ENCODE results near the gene KANSL1. TPM values are rescaled to one million over a fixed set of nuclear protein-coding genes. Genes with fewer than 3 reads are reported as not detected.
"Not testable (repeated sequence)": the region's sequence is repeated elsewhere in the genome, so short reads cannot be mapped to it uniquely, and the experiment has no call there.

Gene KANSL1
- total and polyA plus RNA-seq, 4 donors = 16.2 to 189 (median 47.4) TPM

DNA sequence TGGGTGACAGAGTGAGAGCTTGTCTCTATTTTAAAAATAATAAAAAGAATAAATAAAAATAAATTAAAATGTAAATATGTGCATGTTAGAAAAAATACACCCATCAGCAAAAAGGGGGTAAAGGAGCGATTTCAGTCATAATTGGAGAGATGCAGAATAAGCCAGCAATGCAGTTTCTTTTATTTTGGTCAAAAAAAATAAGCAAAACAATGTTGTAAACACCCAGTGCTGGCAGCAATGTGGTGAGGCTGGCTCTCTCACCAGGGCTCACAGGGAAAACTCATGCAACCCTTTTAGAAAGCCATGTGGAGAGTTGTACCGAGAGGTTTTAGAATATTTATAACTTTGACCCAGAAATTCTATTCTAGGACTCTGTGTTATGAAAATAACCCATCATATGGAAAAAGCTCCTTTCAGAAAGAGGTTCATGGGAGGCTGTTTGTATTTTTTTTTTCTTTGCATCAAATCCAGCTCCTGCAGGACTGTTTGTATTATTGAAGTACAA, 185.7 kb downstream of the KANSL1 start:
- Histone ChIP-seq H3K27me3 (ENCODE audit: control insufficient read depth in 3 of 3, insufficient read depth in 3 of 3, low read length in 2 of 3) (no peaks in the 10 kb centered on the region), H3K36me3 (ENCODE audit: control insufficient read depth in 4 of 4, insufficient read depth in 4 of 4, low read length in 4 of 4) (no peaks in the 10 kb centered on the region), H3K9ac (ENCODE audit: insufficient read depth in 1 of 2, low read length in 2 of 2) (no peak overlapping the region), H3K9me3 (ENCODE audit: control insufficient read depth in 4 of 4, insufficient read depth in 3 of 4, low read length in 3 of 4) (no peaks in the 10 kb centered on the region), H3K27ac (ENCODE audit: low read depth in 1 of 2, low read length in 1 of 2) (no peak overlapping the region), H3K4me3 (no peak overlapping the region), H3K4me1 (ENCODE audit: control insufficient read depth in 5 of 5, insufficient read depth in 5 of 5, low read length in 5 of 5) (peaks cover 0 to 4% (median 0%) of the 10 kb centered on the region in 5 donors)
- DNase-seq (no peak), ATAC-seq (ENCODE audit: insufficient read depth, low FRiP score) (no peak)
- WGBS, 2 donors = 82 to 87% methylated on average over 2 of the region's 2 CpGs
- TF ChIP-seq, protein P1, sequence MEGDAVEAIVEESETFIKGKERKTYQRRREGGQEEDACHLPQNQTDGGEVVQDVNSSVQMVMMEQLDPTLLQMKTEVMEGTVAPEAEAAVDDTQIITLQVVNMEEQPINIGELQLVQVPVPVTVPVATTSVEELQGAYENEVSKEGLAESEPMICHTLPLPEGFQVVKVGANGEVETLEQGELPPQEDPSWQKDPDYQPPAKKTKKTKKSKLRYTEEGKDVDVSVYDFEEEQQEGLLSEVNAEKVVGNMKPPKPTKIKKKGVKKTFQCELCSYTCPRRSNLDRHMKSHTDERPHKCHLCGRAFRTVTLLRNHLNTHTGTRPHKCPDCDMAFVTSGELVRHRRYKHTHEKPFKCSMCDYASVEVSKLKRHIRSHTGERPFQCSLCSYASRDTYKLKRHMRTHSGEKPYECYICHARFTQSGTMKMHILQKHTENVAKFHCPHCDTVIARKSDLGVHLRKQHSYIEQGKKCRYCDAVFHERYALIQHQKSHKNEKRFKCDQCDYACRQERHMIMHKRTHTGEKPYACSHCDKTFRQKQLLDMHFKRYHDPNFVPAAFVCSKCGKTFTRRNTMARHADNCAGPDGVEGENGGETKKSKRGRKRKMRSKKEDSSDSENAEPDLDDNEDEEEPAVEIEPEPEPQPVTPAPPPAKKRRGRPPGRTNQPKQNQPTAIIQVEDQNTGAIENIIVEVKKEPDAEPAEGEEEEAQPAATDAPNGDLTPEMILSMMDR (IDR thresholded peaks at IDR 0.05; ENCODE audit: control extremely low read depth, extremely low read depth) = no peak

DNA sequence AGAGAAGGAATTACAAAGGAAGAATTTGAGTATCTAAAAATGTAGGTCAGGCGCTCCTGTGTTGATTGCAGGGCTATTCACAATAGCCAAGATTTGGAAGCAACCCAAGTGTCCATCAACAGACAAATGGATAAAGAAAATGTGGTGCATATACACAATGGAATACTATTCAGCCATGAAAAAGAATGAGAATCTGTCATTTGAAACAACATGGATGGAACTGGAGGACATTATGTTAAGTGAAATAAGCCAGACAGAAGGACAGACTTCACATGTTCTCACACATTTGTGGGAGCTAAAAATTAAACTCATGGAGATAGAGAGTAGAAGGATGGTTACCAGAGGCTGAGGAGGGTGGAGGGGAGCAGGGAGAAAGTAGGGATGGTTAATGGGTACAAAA, 187.1 kb downstream of the KANSL1 start:
- not testable (repeated sequence) for H3K4me3 ChIP-seq; H3K9ac ChIP-seq (ENCODE audit: insufficient read depth in 1 of 2, low read length in 2 of 2); H3K27ac ChIP-seq (ENCODE audit: low read depth in 1 of 2, low read length in 1 of 2); DNase-seq; H3K27me3 ChIP-seq (ENCODE audit: control insufficient read depth in 3 of 3, insufficient read depth in 3 of 3, low read length in 2 of 3); H3K36me3 ChIP-seq (ENCODE audit: control insufficient read depth in 4 of 4, insufficient read depth in 4 of 4, low read length in 4 of 4); ATAC-seq (ENCODE audit: insufficient read depth, low FRiP score); H3K4me1 ChIP-seq (ENCODE audit: control insufficient read depth in 5 of 5, insufficient read depth in 5 of 5, low read length in 5 of 5); H3K9me3 ChIP-seq (ENCODE audit: control insufficient read depth in 4 of 4, insufficient read depth in 3 of 4, low read length in 3 of 4)
- 92 to 99% methylated on average over 1 of the region's 1 CpG for WGBS, 2 donors

DNA sequence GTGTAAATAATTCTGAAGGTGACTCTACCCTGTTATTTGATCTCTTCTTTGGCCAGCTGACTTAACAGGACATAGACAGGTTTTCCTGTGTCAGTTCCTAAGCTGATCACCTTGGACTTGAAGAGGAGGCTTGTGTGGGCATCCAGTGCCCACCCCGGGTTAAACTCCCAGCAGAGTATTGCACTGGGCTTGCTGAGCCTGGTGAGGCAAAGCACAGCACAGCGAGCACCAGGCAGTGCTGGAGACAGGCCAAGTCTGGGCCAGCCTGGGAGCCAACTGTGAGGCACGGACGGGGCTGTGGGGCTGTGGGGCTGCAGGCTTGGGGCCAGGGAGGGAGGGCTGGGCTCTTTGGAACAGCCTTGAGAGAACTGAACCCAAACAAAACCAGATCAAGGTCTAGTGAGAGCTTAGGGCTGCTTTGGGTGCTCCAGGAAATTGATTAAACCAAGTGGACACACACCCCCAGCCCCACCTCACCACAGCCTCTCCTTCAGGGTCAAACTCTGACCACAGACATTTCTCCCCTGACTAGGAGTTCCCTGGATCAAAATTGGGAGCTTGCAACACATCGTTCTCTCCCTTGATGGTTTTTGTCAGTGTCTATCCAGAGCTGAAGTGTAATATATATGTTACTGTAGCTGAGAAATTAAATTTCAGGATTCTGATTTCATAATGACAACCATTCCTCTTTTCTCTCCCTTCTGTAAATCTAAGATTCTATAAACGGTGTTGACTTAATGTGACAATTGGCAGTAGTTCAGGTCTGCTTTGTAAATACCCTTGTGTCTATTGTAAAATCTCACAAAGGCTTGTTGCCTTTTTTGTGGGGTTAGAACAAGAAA, 189.1 kb downstream of the KANSL1 start:
- TF ChIP-seq, protein P1 (IDR thresholded peaks at IDR 0.05; ENCODE audit: control extremely low read depth, extremely low read depth) = no peak
- H3K27ac ChIP-seq (ENCODE audit: low read depth in 1 of 2, low read length in 1 of 2) = no peak overlapping the region

DNA sequence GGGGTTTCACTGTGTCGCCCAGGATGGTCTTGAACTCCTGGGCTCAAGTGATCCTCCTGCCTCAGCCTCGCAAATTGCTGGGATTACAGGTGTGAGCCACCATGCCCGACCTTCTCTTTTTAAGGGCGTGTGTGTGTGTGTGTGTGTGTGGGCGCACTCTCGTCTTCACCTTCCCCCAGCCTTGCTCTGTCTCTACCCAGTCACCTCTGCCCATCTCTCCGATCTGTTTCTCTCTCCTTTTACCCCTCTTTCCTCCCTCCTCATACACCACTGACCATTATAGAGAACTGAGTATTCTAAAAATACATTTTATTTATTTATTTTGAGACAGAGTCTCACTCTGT, 190.3 kb downstream of the KANSL1 start:
- 68 to 70% methylated on average over 7 of the region's 7 CpGs for WGBS, 2 donors
- no peaks in the 10 kb centered on the region for H3K36me3 ChIP-seq (ENCODE audit: control insufficient read depth in 4 of 4, insufficient read depth in 4 of 4, low read length in 4 of 4)
- DNase-seq = no peak
- no peaks in the 10 kb centered on the region for H3K27me3 ChIP-seq (ENCODE audit: control insufficient read depth in 3 of 3, insufficient read depth in 3 of 3, low read length in 2 of 3)
- no peak overlapping the region for H3K27ac ChIP-seq (ENCODE audit: low read depth in 1 of 2, low read length in 1 of 2)
- no peak overlapping the region for H3K9ac ChIP-seq (ENCODE audit: insufficient read depth in 1 of 2, low read length in 2 of 2)
- TF ChIP-seq, protein P1 (IDR thresholded peaks at IDR 0.05; ENCODE audit: control extremely low read depth, extremely low read depth) = no peak
- no peak overlapping the region for H3K4me3 ChIP-seq
- H3K4me1 ChIP-seq (ENCODE audit: control insufficient read depth in 5 of 5, insufficient read depth in 5 of 5, low read length in 5 of 5) = peaks cover 0 to 4% (median 0%) of the 10 kb centered on the region in 5 donors
- H3K9me3 ChIP-seq (ENCODE audit: control insufficient read depth in 4 of 4, insufficient read depth in 3 of 4, low read length in 3 of 4) = no peaks in the 10 kb centered on the region
- no peak for ATAC-seq (ENCODE audit: insufficient read depth, low FRiP score)

More for the DNA sequence above, 189.1 kb downstream of the KANSL1 start:
- no peak overlapping the region for H3K9ac ChIP-seq (ENCODE audit: insufficient read depth in 1 of 2, low read length in 2 of 2)
- no peak overlapping the region for H3K4me3 ChIP-seq
- peaks cover 0 to 4% (median 0%) of the 10 kb centered on the region in 5 donors for H3K4me1 ChIP-seq (ENCODE audit: control insufficient read depth in 5 of 5, insufficient read depth in 5 of 5, low read length in 5 of 5)
- H3K27me3 ChIP-seq (ENCODE audit: control insufficient read depth in 3 of 3, insufficient read depth in 3 of 3, low read length in 2 of 3) = no peaks in the 10 kb centered on the region
- H3K36me3 ChIP-seq (ENCODE audit: control insufficient read depth in 4 of 4, insufficient read depth in 4 of 4, low read length in 4 of 4) = no peaks in the 10 kb centered on the region
- ATAC-seq (ENCODE audit: insufficient read depth, low FRiP score) (no peak), DNase-seq (peak in 1 of 3 donors; percentile 28)
- no peaks in the 10 kb centered on the region for H3K9me3 ChIP-seq (ENCODE audit: control insufficient read depth in 4 of 4, insufficient read depth in 3 of 4, low read length in 3 of 4)
- WGBS, 2 donors = 37 to 49% methylated on average over 6 of the region's 6 CpGs
